Panc1 (cell line): ENCODE measurements around the gene PPM1K. TPM values are rescaled to one million over a fixed set of nuclear protein-coding genes. Genes with fewer than 3 reads are reported as not detected.

Experiments used
- ATAC-seq: fragments of 200-7000 bp; cut with Tn5 transposase; 2 replicates; pipeline ENCODE4 v1.9.1; 2020; ENCODE audit warnings: mild to moderate bottlenecking, moderate library complexity
- BruUV-seq: library from RNA; stranded (reverse); fragments of 400-500 nt; replicated peaks from 2 replicates; lab custom pipeline; 2021; lab: Mats Ljungman, UMichigan
- CTCF ChIA-PET: fragments of 300-600 bp; sonication (Branson Sonifier 250); formaldehyde crosslinking; loops from one replicate; lab custom pipeline; 2022; ENCODE audit warnings: antibody characterized with exemption; lab: Charles Lee
- POLR2A ChIA-PET: fragments of 300-600 bp; sonication (Branson Sonifier 250); formaldehyde crosslinking; loops from one replicate; lab custom pipeline; 2022; ENCODE audit warnings: antibody characterized with exemption; lab: Charles Lee
- DNase-seq: peaks from one replicate; pipeline ENCODE4 v3.0.0-alpha.2; 2010; ENCODE audit warnings: low read depth, low spot score
- H3K27ac ChIP-seq: 2 replicates; pipeline ENCODE4 v1.5.1; 2011; ENCODE audit warnings: mild to moderate bottlenecking, low read length, inconsistent platforms
- H3K27me3 ChIP-seq: fragments of 200-500 bp; sonication (Bioruptor generic); 2 replicates; pipeline ENCODE4 v1.6.0; 2014; ENCODE audit warnings: low read length, inconsistent platforms; ENCODE audit not compliant: control insufficient read depth, insufficient read depth
- H3K36me3 ChIP-seq: fragments of 200-500 bp; sonication (Bioruptor generic); 2 replicates; pipeline ENCODE4 v1.5.1; 2014; ENCODE audit warnings: inconsistent platforms, mild to moderate bottlenecking, low read length, moderate library complexity; ENCODE audit not compliant: control insufficient read depth, insufficient read depth
- H3K4me1 ChIP-seq: 2 replicates; pipeline ENCODE4 v1.5.1; 2011; ENCODE audit warnings: inconsistent platforms, mild to moderate bottlenecking, low read length, moderate library complexity; ENCODE audit not compliant: control insufficient read depth, insufficient read depth
- H3K4me3 ChIP-seq, 2 experiments: 2 replicates each; pipeline ENCODE4 v1.5.1; 2011 to 2012; ENCODE audit warnings: low read depth in 2 of 2, low read length in 2 of 2, mild to moderate bottlenecking in 2 of 2, inconsistent platforms in 1 of 2, moderate library complexity in 1 of 2
- H3K9me3 ChIP-seq: fragments of 200-500 bp; sonication (Bioruptor generic); 2 replicates; pipeline ENCODE4 v1.5.1; 2014; ENCODE audit warnings: low read depth, mild to moderate bottlenecking, inconsistent platforms, low read length, moderate library complexity; ENCODE audit not compliant: control insufficient read depth, insufficient read depth
- CTCF ChIP-seq: fragments of 450-650 bp; IDR thresholded peaks from 2 replicates; pipeline ENCODE4 v1.5.1; 2017; ENCODE audit warnings: mild to moderate bottlenecking
- POLR2AphosphoS5 ChIP-seq: IDR thresholded peaks from 2 replicates; pipeline ENCODE4 v1.6.1; 2012; ENCODE audit warnings: mild to moderate bottlenecking, low read depth, low read length, moderate library complexity
- REST ChIP-seq, 2 experiments: IDR thresholded peaks; 2 replicates each; pipeline ENCODE4 v1.6.1; 2011 to 2012; ENCODE audit warnings: low read depth in 2 of 2, control low read depth in 1 of 2, low read length in 1 of 2, mild to moderate bottlenecking in 1 of 2, moderate library complexity in 1 of 2; ENCODE audit not compliant: insufficient read depth in 1 of 2
- SIN3A ChIP-seq: IDR thresholded peaks from 2 replicates; pipeline ENCODE4 v1.6.1; 2012; ENCODE audit warnings: low read depth, mild to moderate bottlenecking, low read length, moderate library complexity, borderline replicate concordance; ENCODE audit not compliant: insufficient read depth
- TCF7L2 ChIP-seq: IDR thresholded peaks from 2 replicates; pipeline ENCODE4 v1.6.1; 2011; ENCODE audit warnings: mild to moderate bottlenecking, low read depth, low read length, inconsistent platforms
- in situ Hi-C: cut with HindIII; loops from 2 replicates; pipeline ENCODE4 v1.10.0; 2016; ENCODE audit warnings: low sequenced_read_pairs, low pct_unique_long_range_greater_than_20kb
- intact Hi-C: fragments of 100-400 bp; cut with micrococcal nuclease; formaldehyde crosslinking; loops from one replicate; pipeline ENCODE4 v1.10.0; 2022; ENCODE audit not compliant: unreplicated experiment
- total RNA-seq: library from RNA; stranded (reverse); gene quantifications from one replicate; pipeline ENCODE4 v1.2.1, GENCODE V29; 2021; ENCODE audit not compliant: unreplicated experiment

Gene PPM1K
- total RNA-seq, 1 experiment from 2014 or later = 2.1 TPM

GRCh38 chr4:88227734-88228133 lies 56.6 kb downstream of the PPM1K start:
- CTCF ChIA-PET = interaction anchor here (0.9 kb wide), 1 partner anchor 8 kb away, joined by 3 read pairs; no protein-coding TSS in a partner anchor
- Histone ChIP-seq H3K9me3 (no peaks in the 10 kb centered on the region), H3K36me3 (no peaks in the 10 kb centered on the region), H3K27me3 (no peaks in the 10 kb centered on the region), H3K4me1 (no peaks in the 10 kb centered on the region), H3K27ac (no peak overlapping the region), H3K4me3 (no peak overlapping the region)
- DNase-seq (no peak), ATAC-seq (no peak)
- in situ Hi-C loops (no loop called here), intact Hi-C loops (no loop called here)
- POLR2A ChIA-PET = no interaction called here
- BruUV-seq = no TSS peak
- TF ChIP-seq REST (IDR thresholded peaks at IDR 0.05; ENCODE audit: insufficient read depth in 1 of 2, low read depth in 2 of 2, low read length in 1 of 2) (no peak), SIN3A (no peak), TCF7L2 (no peak)

- Histone ChIP-seq H3K4me3 (no peak overlapping the region), H3K4me1 (no peaks in the 10 kb centered on the region), H3K27ac (no peak overlapping the region), H3K9me3 (no peaks in the 10 kb centered on the region), H3K27me3 (no peaks in the 10 kb centered on the region), H3K36me3 (no peaks in the 10 kb centered on the region)
- ChIA-PET CTCF (no interaction called here), POLR2A (no interaction called here)
- BruUV-seq = no TSS peak
- intact Hi-C loops = no loop called here
- DNase-seq (no peak), ATAC-seq (no peak)
- TF ChIP-seq REST (IDR thresholded peaks at IDR 0.05; ENCODE audit: insufficient read depth in 1 of 2, low read depth in 2 of 2, low read length in 1 of 2) (no peak), CTCF (no peak), SIN3A (no peak), TCF7L2 (no peak), POLR2AphosphoS5 (no peak)
- in situ Hi-C loops = no loop called here
Measured at GRCh38 chr4:88226143-88226542, 58.2 kb downstream of the PPM1K start.
